Measurements from ENCODE around the gene GPC6. TPM values are rescaled to one million over a fixed set of nuclear protein-coding genes. Genes with fewer than 3 reads are reported as not detected.

GPC6 gene
- polyA plus RNA-seq, 1 of the 3 experiments (the other 2 are of a cell fraction), result 6.7 TPM

GRCh38 chr13:93248627-93249047 lies 22.0 kb downstream of the GPC6 start:
- TF ChIP-seq EZH2phosphoT487 (IDR thresholded peaks at IDR 0.05; ENCODE audit: borderline replicate concordance, low read depth) (no peak), GATA2 (CRISPR knock-in tag; IDR thresholded peaks at IDR 0.05) (peak; percentile 50; the same call in 1 of the 2 replicates), EP300 (IDR thresholded peaks at IDR 0.05; ENCODE audit: borderline replicate concordance in 1 of 2, low read depth in 1 of 2, low read length in 1 of 2) (peak in 1 of 2 experiments; percentile 78; a peak in 2 of 4 replicates), RCOR1 (IDR thresholded peaks at IDR 0.05; ENCODE audit: low read length) (peak; percentile 47; the same call in 1 of the 2 replicates), FOXJ3 (CRISPR knock-in tag; IDR thresholded peaks at IDR 0.05) (0 out of 2 replicates have a peak, but pooled peaks have one; percentile 40), CTCF (IDR thresholded peaks at IDR 0.05) (peak; percentile 64), RAD21 (IDR thresholded peaks at IDR 0.05; ENCODE audit: low read length) (peak; percentile 90), SMC3 (IDR thresholded peaks at IDR 0.05; ENCODE audit: low read depth, low read length) (peak; percentile 84), ELF1 (IDR thresholded peaks at IDR 0.05) (no peak), MAX (IDR thresholded peaks at IDR 0.05; ENCODE audit: low read depth) (peak; percentile 43; the same call in 1 of the 2 replicates), RFX5 (IDR thresholded peaks at IDR 0.05; ENCODE audit: low read length) (no peak), REST (IDR thresholded peaks at IDR 0.05; ENCODE audit: low read depth, low read length) (no peak)
- H3K4me1 ChIP-seq (ENCODE audit: control insufficient read depth in 1 of 2, insufficient read depth in 2 of 2, low read depth in 1 of 2, low read length in 1 of 2), result peaks cover 18 to 22% of the 10 kb centered on the region in 2 experiments
- DNase-seq, result peak; percentile 56
- peak overlapping the region; percentile 92 to 95 for H3K27ac ChIP-seq (ENCODE audit: low read depth in 2 of 2, low read length in 1 of 2)
- peaks cover 18% of the 10 kb centered on the region; the same call in 1 of the 2 replicates for H3K79me2 ChIP-seq (ENCODE audit: insufficient read depth)
- peak overlapping the region; percentile 58; the same call in 1 of the 2 replicates for H3K9ac ChIP-seq
- peak overlapping the region; percentile 3; the same call in 1 of the 2 replicates for H3K4me2 ChIP-seq
- no peak overlapping the region; a peak in 1 of 4 replicates for H3K4me3 ChIP-seq (ENCODE audit: low read depth in 2 of 2, low read length in 1 of 2)
- H2AFZ ChIP-seq (ENCODE audit: low read depth), result peak overlapping the region; percentile 88
- peaks cover 16% of the 10 kb centered on the region for H3F3A ChIP-seq (replicated peaks; ENCODE audit: insufficient read depth)
- H3K9me2 ChIP-seq, result no peaks in the 10 kb centered on the region
- WGBS (ENCODE audit: low lambda C conversion rate), result 44% methylated on average over 6 of the region's 8 CpGs
- POLR2A ChIA-PET, result interaction anchor here (1.0 to 1.2 kb wide), 2 partner anchors 14 to 20 kb away, joined by 3 read pairs; no protein-coding TSS in a partner anchor
- no peaks in the 10 kb centered on the region for H3K27me3 ChIP-seq (ENCODE audit: insufficient read depth)
- H3K36me3 ChIP-seq (replicated peaks in 1 of 2; ENCODE audit: control insufficient read depth in 1 of 2, insufficient read depth in 2 of 2, low read length in 1 of 2), result no peaks in the 10 kb centered on the region
- CTCF ChIA-PET, result interaction anchor here (0.6 to 2.2 kb wide), 32 partner anchors 11 to 1431 kb away, joined by 3 to 16 read pairs (median 4); no protein-coding TSS in a partner anchor
- H4K20me1 ChIP-seq (ENCODE audit: insufficient read depth), result no peaks in the 10 kb centered on the region
- no peaks in the 10 kb centered on the region for H3K9me3 ChIP-seq
